HUES48 (cell line): ENCODE measurements around the gene NOS3.

Experiments
- H3K27ac ChIP-seq: one replicate; pipeline ENCODE4 v1.7.0; 2013; ENCODE audit warnings: low read depth, low read length, inconsistent platforms
- H3K27me3 ChIP-seq: 2 replicates; pipeline ENCODE4 v1.6.1; 2013; ENCODE audit warnings: mild to moderate bottlenecking, low read length; ENCODE audit not compliant: control insufficient read depth, insufficient read depth
- H3K36me3 ChIP-seq: 2 replicates; pipeline ENCODE4 v1.6.1; 2013; ENCODE audit warnings: low read length; ENCODE audit not compliant: control insufficient read depth, insufficient read depth
- H3K4me1 ChIP-seq: 2 replicates; pipeline ENCODE4 v1.6.1; 2013; ENCODE audit warnings: mild to moderate bottlenecking, low read length; ENCODE audit not compliant: control insufficient read depth, insufficient read depth
- H3K4me3 ChIP-seq: 2 replicates; pipeline ENCODE4 v1.5.1; 2013; ENCODE audit warnings: mild to moderate bottlenecking, low read depth, low read length
- H3K9ac ChIP-seq: 2 replicates; pipeline ENCODE4 v1.6.1; 2013; ENCODE audit warnings: mild to moderate bottlenecking, low read depth, low read length, moderate library complexity
- H3K9me3 ChIP-seq: 2 replicates; pipeline ENCODE4 v1.6.1; 2013; ENCODE audit warnings: low read length; ENCODE audit not compliant: control insufficient read depth, insufficient read depth

The NOS3 gene

GRCh38 chr7:150961510-150962289, 29.1 kb upstream of the NOS3 start:
- Histone ChIP-seq H3K27me3 (peaks cover 16% of the 10 kb centered on the region), H3K36me3 (no peaks in the 10 kb centered on the region), H3K9ac (no peak overlapping the region), H3K27ac (no peak overlapping the region), H3K4me3 (no peak overlapping the region), H3K4me1 (no peaks in the 10 kb centered on the region), H3K9me3 (no peaks in the 10 kb centered on the region)

GRCh38 chr7:150962290-150962552, 28.6 kb upstream of the NOS3 start:
- no peak overlapping the region for H3K9ac ChIP-seq
- H3K4me3 ChIP-seq: no peak overlapping the region
- H3K27me3 ChIP-seq: peaks cover 15% of the 10 kb centered on the region
- no peak overlapping the region for H3K27ac ChIP-seq
- H3K4me1 ChIP-seq: no peaks in the 10 kb centered on the region
- H3K36me3 ChIP-seq: no peaks in the 10 kb centered on the region
- no peaks in the 10 kb centered on the region for H3K9me3 ChIP-seq

GRCh38 chr7:150962553-150963399, 28.0 kb upstream of the NOS3 start:
- Histone ChIP-seq H3K27ac (no peak overlapping the region), H3K27me3 (peaks cover 11% of the 10 kb centered on the region), H3K4me3 (no peak overlapping the region), H3K36me3 (no peaks in the 10 kb centered on the region), H3K4me1 (no peaks in the 10 kb centered on the region), H3K9ac (no peak overlapping the region), H3K9me3 (no peaks in the 10 kb centered on the region)

- Histone ChIP-seq H3K27ac (no peak overlapping the region), H3K36me3 (no peaks in the 10 kb centered on the region), H3K4me3 (no peak overlapping the region), H3K9ac (no peak overlapping the region), H3K9me3 (no peaks in the 10 kb centered on the region), H3K4me1 (peaks cover 2% of the 10 kb centered on the region; the same call in 1 of the 2 replicates), H3K27me3 (peaks cover under 1% of the 10 kb centered on the region; the same call in 1 of the 2 replicates)
These were observed 26.9 kb upstream of the NOS3 start for GRCh38 chr7:150963707-150964559.

- Histone ChIP-seq H3K27me3 (no peaks in the 10 kb centered on the region; the same call in 1 of the 2 replicates), H3K27ac (no peak overlapping the region), H3K9me3 (no peaks in the 10 kb centered on the region), H3K36me3 (no peaks in the 10 kb centered on the region), H3K9ac (no peak overlapping the region), H3K4me3 (no peak overlapping the region), H3K4me1 (peaks cover 6% of the 10 kb centered on the region; the same call in 1 of the 2 replicates)
These were observed 26.2 kb upstream of the NOS3 start for GRCh38 chr7:150964593-150965111.

GRCh38 chr7:150965273-150965830, 25.5 kb upstream of the NOS3 start:
- Histone ChIP-seq H3K9ac (no peak overlapping the region), H3K9me3 (no peaks in the 10 kb centered on the region), H3K27ac (no peak overlapping the region), H3K4me1 (peaks cover 10% of the 10 kb centered on the region; the same call in 1 of the 2 replicates), H3K4me3 (no peak overlapping the region), H3K36me3 (no peaks in the 10 kb centered on the region), H3K27me3 (no peaks in the 10 kb centered on the region; the same call in 1 of the 2 replicates)

GRCh38 chr7:150966002-150966401, 24.8 kb upstream of the NOS3 start:
- H3K9ac ChIP-seq: no peak overlapping the region

GRCh38 chr7:150967349-150967748, 23.5 kb upstream of the NOS3 start:
- peaks cover under 1% of the 10 kb centered on the region; the same call in 1 of the 2 replicates for H3K27me3 ChIP-seq

More at GRCh38 chr7:150966002-150966401, 24.8 kb upstream of the NOS3 start:
- Histone ChIP-seq H3K9me3 (no peaks in the 10 kb centered on the region), H3K4me1 (peaks cover 12% of the 10 kb centered on the region; the same call in 1 of the 2 replicates), H3K27me3 (no peaks in the 10 kb centered on the region; the same call in 1 of the 2 replicates), H3K27ac (no peak overlapping the region), H3K36me3 (no peaks in the 10 kb centered on the region), H3K4me3 (no peak overlapping the region)

GRCh38 chr7:150968056-150968733, 22.6 kb upstream of the NOS3 start:
- Histone ChIP-seq H3K27me3 (peaks cover 6% of the 10 kb centered on the region; the same call in 1 of the 2 replicates), H3K27ac (no peak overlapping the region), H3K36me3 (no peaks in the 10 kb centered on the region), H3K9ac (no peak overlapping the region), H3K4me3 (no peak overlapping the region), H3K9me3 (no peaks in the 10 kb centered on the region), H3K4me1 (peaks cover 17% of the 10 kb centered on the region; the same call in 1 of the 2 replicates)

More at GRCh38 chr7:150967349-150967748, 23.5 kb upstream of the NOS3 start:
- no peak overlapping the region for H3K4me3 ChIP-seq
- H3K4me1 ChIP-seq: peaks cover 17% of the 10 kb centered on the region; the same call in 1 of the 2 replicates
- no peaks in the 10 kb centered on the region for H3K9me3 ChIP-seq
- H3K27ac ChIP-seq: no peak overlapping the region
- H3K9ac ChIP-seq: no peak overlapping the region
- no peaks in the 10 kb centered on the region for H3K36me3 ChIP-seq
